GM12873 (cell line): ENCODE results near the gene ATP11A.

Source experiments
- CTCF ChIP-seq: IDR thresholded peaks from 2 replicates; pipeline ENCODE4 v1.5.1; 2012; ENCODE audit warnings: low read depth, mild to moderate bottlenecking, moderate library complexity, low read length, control low read depth; ENCODE audit not compliant: insufficient read depth; ENCODE audit errors: missing control alignments

Gene ATP11A

GRCh38 chr13:112792511-112792910 is 102.7 kb downstream of the ATP11A start:
- no peak for TF ChIP-seq CTCF

- no peak for TF ChIP-seq CTCF
Measured at GRCh38 chr13:112793545-112794445, 104.0 kb downstream of the ATP11A start.

- TF ChIP-seq CTCF, result no peak
Measured at GRCh38 chr13:112795277-112795676, 105.4 kb downstream of the ATP11A start.

GRCh38 chr13:112796190-112796915 is 106.5 kb downstream of the ATP11A start:
- no peak for TF ChIP-seq CTCF

- no peak for TF ChIP-seq CTCF
Measured at GRCh38 chr13:112799394-112799793, 109.6 kb downstream of the ATP11A start.

GRCh38 chr13:112800057-112800456 is 110.2 kb downstream of the ATP11A start:
- no peak for TF ChIP-seq CTCF

GRCh38 chr13:112802802-112803195 is 113.0 kb downstream of the ATP11A start:
- no peak for TF ChIP-seq CTCF
